ENCODE measurements around the gene ERP27.

ERP27 gene

DNA sequence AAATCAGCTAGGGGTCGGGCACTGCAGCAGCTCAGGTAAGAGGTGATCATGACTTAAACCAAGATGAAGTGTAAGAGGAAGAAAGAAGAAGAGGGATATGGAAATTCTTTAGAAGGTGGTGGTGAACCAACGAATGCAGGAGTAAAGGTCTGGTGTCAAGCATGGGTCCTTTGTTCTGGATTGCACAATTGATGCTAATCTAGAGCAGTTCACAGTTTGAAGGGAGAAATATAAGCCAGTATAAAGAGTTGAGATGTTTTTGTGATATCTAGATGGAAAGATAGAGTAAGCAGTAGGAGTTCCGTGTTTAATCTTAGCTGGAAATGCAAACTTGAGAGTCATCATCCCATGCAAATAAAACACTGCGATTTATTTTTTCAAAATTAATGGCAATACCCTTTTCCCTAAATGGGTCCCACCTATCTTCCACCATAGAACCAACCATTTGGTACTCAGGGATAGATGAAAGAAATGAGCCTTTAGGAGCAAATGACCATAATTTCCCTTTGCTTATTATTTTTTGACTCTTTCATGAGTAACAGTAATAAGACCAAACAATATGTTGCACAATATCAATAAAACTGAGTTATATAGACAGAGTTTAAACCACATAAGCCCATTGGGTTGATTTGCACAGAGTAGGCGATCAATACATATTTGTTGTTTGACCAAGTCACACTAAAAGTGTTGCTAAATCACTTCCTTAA, 37.7 kb downstream of the ERP27 start:
- no peak for DNase-seq

DNA sequence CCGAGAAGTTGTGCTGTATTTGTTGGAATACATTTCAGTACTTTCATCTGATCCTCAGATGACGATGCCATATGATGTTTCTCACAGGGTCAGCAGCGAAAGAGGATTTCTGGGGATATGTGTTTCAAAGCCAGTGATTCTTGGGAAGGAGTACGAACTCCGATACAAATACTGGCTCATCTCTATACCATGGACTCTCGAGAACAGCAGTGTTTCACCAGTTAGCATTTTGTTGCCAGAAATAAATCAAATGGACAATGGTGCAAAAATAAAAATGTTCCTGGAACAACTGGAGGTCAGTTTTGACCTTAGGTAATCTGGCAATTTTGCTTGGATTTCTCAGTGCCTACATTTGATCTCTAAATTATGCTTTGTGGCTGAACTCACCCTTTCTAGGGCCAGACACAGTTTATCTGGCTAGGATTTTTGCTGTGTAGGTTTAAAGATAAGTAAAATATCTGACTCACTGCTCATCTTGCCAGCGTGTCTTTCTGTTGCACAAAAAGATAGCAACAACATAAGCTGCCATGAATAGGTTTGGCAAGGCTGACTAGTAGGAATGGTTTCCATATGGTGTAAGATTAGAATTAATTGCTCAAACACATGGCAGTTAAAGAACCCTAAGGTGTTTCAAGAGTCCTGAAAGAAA, 41.7 kb downstream of the ERP27 start:
- no peak for DNase-seq

DNA sequence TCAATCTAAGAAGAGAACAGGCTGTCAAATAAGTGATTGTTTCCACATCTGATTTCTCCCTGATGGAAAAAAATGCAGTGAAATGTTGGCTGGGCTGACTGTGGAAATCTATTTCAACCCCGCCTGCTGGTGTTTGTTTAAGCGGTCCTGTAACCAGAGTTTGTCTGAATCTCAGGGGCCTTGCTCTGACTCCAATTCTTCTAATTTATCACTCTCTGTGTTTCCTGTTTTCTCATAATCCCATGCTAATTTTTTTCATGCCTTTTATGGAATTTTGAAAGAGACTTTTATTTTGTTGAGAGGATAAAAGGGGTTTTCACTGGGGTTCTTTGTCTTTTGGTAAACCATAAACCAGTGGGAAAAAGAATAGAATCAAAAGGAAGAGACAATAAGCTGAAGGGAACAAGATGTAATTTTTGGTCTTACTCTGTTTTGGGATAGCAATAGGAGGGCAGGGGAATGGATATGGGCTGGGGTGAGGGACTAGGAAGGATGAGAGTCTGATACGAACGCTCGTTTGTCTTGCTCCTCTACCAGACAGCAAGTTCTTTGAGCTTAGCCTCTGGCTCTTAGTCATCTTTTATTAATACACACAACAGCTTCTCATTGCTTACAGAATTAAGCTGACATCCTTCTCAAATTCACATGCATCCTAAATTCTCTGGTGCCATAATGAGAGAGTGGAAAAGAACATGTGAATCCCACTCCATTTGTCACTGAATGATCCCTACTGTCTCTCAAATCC, 44.7 kb downstream of the ERP27 start:
- no peak for DNase-seq

- no peak for DNase-seq
Measured at GRCh38 chr12:14892726-14893505, 45.4 kb downstream of the ERP27 start.

GRCh38 chr12:14890701-14891100, 47.6 kb downstream of the ERP27 start:
- no peak for DNase-seq

DNA sequence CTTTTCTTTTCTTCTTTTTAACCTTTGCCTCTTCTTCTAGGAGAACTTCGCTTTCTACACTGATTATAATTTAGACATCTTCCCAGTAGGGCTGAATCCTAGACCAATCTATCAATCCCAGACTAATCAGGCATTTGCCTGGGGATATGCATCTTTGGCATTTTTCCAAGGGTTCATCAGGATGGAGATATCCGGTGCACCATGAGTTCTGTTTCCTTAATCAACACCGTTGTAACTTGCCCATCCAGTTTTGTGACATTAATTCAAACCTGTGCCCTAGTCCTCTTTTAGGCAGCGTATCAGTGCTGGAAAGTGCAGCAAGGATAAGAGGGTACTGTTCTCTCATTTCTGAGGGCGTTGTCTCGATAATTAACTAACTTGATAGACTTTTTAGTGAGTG, 52.1 kb downstream of the ERP27 start:
- no peak for DNase-seq

DNA sequence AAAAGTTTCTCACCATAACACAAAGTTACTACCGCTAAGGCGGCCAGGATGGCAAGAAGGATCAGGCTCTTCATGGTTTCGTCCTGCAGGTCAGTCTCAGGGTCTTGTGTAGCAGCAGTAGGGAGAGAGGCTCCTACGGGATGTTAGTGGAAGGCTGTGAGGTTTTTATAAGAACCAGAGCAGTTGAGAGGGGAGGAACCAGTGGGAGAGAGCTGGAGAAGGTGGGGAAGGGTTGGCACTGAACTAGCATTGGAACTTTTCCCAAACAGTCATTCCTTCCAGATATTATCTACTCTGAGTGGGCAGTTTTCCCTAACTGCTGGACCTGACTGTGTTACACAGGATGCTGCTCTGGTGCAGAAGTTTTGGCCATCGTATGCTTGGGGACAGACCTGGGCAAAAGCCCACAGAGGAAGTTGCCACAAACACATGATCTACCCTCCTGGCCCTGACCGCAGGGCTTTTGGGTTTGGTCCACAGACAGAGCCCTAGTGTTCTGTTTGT, 52.6 kb downstream of the ERP27 start, which contains the start of gene MGP:
TSS of gene MGP (minus strand) at position 137 of the 504 bp plus-strand sequence. CDS start at position 74, 63 bp downstream.
- DNase-seq, result no peak

- peak; percentile 88 for DNase-seq
Measured at GRCh38 chr12:14884458-14884878, 53.9 kb downstream of the ERP27 start.

DNA sequence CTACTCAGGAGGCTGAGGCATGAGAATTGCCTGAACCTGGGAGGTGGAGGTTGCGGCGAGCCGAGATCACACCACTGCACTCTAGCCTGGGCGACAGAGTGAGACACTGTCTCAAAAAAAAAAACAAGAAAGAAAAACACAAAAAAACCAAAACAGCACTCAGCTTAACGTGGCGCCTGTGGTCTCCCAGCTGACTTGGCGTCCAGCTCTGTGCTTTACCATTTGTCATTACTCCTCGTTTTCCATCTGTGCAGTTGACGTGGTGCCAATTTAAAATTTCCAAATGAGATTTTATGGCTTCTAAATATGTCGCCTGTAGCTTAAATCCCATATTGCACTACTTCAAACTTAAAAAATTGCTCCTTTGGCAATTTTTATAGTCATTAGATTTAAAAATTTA, 54.7 kb downstream of the ERP27 start:
- DNase-seq, result no peak

DNA sequence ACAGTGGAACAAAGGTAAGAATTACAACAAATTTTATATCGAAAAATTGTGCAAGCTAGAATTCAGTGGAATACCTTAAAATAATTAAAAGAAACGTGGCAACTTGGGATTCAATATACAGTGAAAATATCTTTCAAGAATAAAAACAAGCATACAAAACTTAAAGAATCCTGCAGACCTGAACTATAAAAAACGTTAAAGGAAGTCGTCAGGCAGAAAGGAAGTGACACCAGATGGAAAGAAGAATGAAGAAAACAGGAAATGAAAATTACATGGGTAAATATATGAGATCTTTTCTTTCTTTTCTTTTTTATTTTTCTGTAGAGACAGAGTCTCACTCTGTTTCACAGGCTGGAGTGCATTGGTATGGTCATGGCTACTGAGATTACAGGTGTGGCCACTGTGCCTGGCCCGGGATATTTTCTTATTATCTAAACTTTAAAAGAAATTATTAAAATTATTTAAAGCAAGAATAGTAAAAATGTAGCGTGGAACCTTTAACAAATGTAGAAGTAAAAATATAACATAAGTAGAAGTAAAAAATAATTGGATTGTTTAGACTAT, 57.4 kb downstream of the ERP27 start:
- no peak for DNase-seq

GRCh38 chr12:14879222-14879933, 59.0 kb downstream of the ERP27 start:
- DNase-seq, result no peak

GRCh38 chr12:14878488-14878887, 59.8 kb downstream of the ERP27 start:
- DNase-seq, result no peak

- no peak for DNase-seq
Measured at GRCh38 chr12:14876833-14877232, 61.5 kb downstream of the ERP27 start.

- DNase-seq, result no peak
Measured at GRCh38 chr12:14874882-14875281, 63.5 kb downstream of the ERP27 start.

GRCh38 chr12:14873440-14874185, 64.7 kb downstream of the ERP27 start:
- no peak for DNase-seq

GRCh38 chr12:14871886-14872285, 66.5 kb downstream of the ERP27 start:
- no peak for DNase-seq

GRCh38 chr12:14871247-14871646, 67.1 kb downstream of the ERP27 start:
- DNase-seq, result no peak

DNA sequence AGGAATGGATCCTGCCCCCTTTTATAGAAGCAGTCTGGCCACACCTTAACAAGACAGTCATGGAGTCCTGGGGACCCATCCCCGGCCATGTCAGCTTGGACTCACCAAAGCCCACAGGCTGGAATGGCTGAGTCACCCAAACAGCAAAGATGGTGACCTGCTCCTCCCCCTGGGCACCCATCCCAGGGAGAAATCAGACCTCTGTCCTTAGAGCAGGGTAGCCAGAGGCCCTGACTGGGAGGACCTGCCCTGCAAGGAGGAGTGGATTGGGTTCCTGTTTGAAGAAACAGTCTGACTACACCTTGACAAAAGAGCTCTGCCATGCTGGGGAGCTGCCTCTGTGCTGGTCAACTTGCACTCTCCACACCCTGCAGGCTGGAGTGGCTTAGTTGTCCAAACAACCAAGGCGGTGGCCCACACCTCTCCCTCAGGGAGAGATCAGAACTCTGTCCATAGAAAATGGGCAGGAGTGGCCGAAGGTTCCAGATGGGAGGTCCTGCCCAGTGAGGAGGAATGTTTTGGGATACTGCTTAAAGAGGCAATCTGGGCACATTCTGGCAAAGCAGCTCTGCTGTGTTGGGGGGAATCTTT, 69.3 kb downstream of the ERP27 start:
- no peak for DNase-seq

Measured in activated effector memory CD4-positive, alpha-beta T cell treated with anti-CD3 and anti-CD28 coated beads, Interleukin-2, amount 50 U/mL, for 16 hours (primary cell).